Measurements from ENCODE around the gene MTRF1.

MTRF1 gene

GRCh38 chr13:41276824-41277223, 13.4 kb upstream of the MTRF1 start:
- no peak for DNase-seq

DNA sequence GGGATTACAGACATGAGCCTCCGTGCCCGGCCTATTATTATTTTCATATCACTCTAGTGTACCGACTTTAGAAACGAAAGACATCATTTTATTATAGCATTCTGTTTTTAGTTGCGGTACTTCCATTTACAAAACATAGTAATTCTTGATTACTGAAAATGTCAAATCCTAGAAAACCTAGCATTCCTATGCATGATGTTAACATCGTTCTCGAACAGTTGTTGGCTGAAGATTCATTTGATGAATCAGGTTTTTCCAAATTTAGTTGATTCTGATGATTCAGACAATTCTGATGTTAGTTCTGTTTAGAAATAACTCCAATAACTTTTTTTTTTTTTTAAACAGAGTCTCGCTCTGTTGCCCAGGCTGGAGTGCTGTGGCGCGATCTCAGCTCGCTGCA, 11.5 kb upstream of the MTRF1 start:
- no peak for DNase-seq

DNA sequence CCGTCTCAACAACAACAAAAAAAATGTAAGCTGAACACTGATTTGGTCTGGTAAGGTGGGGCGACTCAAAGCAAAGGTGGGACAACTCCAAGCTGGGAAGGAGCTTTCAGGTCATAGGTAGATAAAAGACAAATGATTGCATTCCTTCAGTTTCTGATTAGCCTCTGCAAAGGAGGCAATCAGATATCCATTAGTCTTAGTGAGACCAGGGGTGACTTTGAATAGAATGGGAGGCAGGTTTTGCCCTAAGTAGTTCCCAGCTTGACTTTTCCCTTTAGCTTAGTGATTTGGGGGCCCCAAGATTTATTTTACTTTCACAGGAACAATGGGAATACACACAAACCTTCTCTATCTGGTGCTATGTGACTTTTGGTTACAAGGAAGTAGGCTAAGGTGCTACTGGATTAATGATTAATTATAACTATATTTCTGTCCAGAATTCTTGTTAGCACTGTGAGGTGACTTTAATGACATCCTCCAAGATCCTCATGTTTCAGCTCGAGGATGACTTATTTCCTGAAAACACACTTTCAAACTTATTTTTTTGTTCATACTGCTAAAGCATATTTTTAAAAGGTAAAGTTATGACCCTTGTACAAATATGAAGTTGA, 10.6 kb upstream of the MTRF1 start:
- DNase-seq, result no peak

GRCh38 chr13:41271456-41272285, 8.3 kb upstream of the MTRF1 start:
- DNase-seq, result no peak

DNA sequence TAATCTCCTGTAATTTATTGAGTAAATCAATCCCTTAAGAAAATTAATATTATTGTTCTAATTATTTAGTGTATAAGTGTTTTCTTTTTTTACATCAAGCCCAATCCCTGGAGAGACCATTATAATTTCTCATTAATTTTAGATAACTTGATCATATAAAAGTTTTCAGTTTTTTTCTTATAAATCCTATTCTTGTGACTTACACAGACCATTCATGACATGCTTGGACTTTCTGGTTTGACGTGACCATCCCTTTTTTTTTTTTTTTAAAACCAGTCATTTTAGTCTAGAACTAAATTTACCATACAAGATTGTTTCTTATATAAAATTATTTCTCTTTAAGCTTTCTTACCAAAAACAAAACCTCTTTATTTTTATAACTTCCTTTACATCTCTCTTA, 5.4 kb upstream of the MTRF1 start:
- DNase-seq, result no peak

DNA sequence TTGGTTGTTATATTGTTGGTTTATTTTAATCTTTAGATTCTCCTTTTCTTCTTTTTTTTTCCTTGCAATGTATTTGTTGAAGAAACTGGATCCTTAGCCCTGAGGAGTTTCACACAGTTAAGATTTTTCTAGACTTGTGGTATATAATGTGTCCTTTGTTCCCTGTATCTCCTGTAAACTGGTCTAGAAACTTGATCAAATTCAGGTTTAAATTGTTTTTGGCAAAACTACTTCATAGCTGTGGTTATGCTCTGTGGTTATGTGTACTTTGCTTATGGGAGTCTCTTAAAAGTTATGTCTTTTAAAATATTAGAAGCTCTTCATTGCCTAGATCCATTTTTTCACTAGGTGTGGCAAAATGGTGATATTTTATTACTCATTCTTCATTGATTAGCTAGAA, 3.7 kb upstream of the MTRF1 start:
- no peak for DNase-seq

DNA sequence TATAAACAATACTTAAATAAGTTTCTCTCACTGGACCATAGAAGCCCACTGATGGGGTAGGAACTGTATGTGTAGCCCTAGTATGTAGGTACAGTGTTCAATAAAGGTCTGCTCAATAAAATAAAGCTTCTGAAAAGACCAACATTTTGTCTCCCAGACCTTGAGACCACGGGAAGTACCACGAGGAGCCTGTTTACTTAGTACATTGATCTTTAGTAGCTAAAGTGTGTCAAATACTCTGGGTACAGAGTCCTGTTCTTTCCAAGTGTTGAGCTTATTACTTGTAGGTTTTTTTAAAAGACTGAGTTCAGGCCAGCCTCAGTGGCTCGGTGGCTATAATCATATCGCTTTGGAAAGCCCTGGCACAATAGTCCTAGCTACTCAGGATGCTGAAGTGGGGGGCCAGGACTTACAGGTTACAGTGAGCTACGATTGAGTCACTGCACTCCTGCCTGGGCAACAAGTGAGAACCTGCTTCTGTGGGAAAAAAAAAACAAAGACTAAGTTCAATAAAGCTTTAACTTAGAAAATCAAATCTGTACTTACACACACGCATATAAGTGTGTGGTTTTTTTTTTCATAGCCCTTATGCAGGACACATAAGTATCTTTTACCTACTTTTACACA, 3.4 kb downstream of the MTRF1 start:
- no peak for DNase-seq

- DNase-seq, result no peak
These were observed 5.8 kb downstream of the MTRF1 start for GRCh38 chr13:41257535-41257934.

DNA sequence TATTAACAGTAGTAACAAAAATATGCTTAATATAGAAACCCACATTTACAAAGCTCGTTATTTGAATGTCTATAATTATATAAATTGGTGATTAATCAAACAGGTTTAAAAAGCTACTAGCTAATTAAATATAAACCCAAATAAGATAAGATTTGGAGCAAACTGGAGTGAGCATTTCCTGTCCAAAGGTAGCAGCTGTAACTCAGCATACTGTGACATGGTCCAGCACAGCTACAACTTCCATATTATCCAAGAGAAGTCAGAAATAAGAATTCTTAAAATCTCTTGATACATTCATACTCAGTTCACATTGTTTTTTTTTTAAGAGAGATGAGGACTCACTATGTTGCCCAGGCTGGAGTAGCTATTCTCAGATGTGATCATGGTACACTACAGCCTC, 8.5 kb downstream of the MTRF1 start:
- DNase-seq, result no peak

GRCh38 chr13:41250993-41251392, 12.4 kb downstream of the MTRF1 start:
- no peak for DNase-seq

DNA sequence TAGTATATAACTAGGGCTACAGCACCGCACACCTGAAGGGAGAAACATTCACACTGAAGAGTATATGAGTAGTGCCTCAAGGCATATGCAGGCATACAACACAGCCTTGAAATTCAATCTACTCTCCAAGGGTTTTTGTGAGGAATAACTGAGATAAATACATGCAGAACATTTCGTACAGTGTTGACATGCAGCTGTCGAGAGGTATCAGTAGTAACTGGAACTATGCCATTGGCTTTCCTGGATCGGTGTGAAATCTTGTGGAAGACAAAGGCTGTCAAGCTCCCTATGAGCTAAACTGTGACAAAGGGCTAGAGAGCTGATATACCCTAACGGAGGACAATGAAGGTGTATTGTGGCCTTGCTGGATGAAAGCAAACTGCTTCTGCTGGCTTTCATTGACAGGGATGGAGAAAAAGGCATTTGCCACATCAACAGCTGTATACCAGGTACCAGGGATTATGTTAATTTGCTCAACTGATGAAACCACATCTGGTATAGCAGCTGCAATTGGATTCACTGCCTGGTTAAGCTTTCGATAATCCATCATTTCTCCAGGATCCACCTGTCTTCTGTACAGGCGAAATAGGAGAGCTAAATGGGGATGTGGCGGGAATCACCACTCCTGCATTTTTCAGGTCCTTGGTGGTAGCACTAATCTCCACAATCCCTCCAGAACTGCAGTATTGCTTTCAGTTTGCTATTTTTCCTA, 16.3 kb downstream of the MTRF1 start:
- DNase-seq, result no peak

GRCh38 chr13:41244556-41244955, 18.8 kb downstream of the MTRF1 start:
- DNase-seq, result no peak

- no peak for DNase-seq
These were observed 21.8 kb downstream of the MTRF1 start for GRCh38 chr13:41241626-41242025.

- no peak for DNase-seq
These were observed 27.0 kb downstream of the MTRF1 start for GRCh38 chr13:41236369-41236768.

- DNase-seq, result no peak
These were observed 30.5 kb downstream of the MTRF1 start for GRCh38 chr13:41232578-41233480.

GRCh38 chr13:41231786-41232185, 31.6 kb downstream of the MTRF1 start:
- no peak for DNase-seq

DNA sequence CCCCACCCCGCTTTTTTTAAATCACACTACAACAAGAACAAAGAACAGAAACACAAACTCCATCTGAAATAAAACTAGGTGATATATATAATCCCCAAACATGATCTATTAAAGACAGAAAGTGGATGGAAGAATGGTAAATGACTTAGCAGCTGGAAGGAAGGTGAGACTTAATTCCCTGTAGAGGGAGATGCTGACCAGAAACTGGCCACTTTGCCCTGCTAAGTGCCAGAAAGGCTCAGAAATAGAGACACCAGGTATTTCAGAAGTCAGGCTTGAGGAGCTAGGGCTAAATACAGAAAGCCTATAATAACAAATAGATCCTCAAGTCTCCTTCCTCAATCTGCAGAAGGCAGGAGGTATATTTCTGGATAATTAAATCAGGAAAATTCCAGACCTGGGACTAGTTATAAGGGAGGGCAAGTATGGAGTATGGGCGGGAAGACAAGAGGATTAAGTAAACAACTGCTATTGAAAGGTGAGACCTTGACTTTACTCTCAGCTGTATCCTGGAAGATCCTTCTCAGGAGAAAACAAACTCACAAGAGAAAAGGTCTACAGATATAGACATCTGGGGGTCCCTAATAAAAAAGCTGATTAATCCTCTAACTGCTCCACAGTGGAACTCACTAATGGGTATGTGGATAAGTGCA, 32.2 kb downstream of the MTRF1 start:
- no peak for DNase-seq

DNA sequence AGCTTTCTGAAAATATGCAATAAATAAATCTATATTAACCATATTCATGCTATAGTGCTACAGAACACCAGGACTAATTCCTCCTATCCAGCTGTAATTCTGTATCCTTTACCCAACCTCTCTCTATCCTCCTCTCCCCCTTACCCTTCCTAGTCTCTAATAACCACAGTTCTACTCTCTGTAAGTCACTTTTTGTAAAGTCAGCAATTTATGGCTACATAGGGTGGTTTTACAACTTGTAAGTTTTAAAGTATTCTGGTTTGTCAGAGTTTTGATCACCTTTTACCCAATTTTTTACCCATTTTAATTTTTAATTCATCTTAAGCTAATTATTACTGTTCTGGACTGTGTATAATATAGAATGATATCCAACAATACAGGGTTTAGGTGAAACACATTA, 34.0 kb downstream of the MTRF1 start:
- DNase-seq, result no peak

GRCh38 chr13:41224113-41225110, 39.0 kb downstream of the MTRF1 start:
- no peak for DNase-seq

DNA sequence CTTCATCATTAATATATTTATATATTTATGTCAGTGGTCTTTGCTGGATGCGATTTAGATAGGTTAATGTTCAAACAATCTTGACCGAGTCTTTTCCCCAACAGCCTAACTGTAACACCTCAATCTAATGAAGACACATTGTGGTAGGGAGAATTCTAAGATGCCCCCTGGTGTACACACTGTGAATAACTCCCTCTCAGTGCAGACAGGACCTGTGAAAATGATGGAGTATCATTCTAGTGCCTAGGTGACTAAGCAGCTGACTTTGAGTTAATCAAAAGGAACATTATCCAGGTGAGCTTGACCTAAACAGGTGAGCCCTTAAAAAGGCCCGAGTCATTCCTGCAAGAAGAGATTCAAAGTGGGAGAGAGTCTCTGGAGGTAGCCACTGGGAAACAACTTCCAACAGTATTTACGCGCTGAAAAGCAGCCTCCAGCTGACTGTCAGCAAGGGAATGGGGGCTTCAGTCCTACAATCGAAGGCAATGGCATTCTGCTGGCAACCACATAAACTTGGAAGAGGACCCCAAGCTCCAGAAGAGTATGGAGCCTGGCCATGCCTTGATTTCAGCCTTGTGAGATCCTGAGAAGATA, 41.0 kb downstream of the MTRF1 start:
- peak; percentile 22 for DNase-seq

Data from 8988T (cell line).